Stimulated activated CD4-positive, alpha-beta T cell treated with anti-CD3 and anti-CD28 coated beads, Interleukin-15, amount 100 ng/mL, for 48 hours (primary cell): ENCODE results near the gene CHP1.
"Not testable (repeated sequence)": the region's sequence is repeated elsewhere in the genome, so short reads cannot be mapped to it uniquely, and the experiment has no call there.

Experiments used
- DNase-seq, 2 donors: peaks; one replicate each; pipeline ENCODE4 v3.0.0-alpha.2; 2020; ENCODE audit warnings: low read depth in 2 of 2

Gene CHP1

DNA sequence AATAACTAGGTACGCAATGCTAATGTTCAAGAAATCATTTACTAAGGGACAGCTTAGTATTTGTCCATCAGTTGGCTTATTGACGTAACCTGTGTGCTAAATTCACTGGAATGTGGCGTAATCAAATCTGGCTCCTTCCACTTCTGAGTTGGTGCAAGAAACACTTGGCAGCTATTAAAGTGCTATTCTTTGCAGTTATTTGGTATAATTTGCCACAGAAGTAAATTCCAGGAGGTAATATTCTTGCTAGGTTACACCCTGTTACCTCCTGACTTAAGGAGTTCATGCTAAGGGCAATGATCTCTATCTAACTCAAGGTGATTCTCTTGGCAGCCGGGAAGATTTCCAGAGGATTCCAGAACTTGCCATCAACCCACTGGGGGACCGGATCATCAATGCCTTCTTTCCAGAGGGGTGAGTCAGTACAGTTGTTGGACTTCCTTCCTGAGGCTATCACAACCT is 25.5 kb downstream of the CHP1 start:
- no peak for DNase-seq

DNA sequence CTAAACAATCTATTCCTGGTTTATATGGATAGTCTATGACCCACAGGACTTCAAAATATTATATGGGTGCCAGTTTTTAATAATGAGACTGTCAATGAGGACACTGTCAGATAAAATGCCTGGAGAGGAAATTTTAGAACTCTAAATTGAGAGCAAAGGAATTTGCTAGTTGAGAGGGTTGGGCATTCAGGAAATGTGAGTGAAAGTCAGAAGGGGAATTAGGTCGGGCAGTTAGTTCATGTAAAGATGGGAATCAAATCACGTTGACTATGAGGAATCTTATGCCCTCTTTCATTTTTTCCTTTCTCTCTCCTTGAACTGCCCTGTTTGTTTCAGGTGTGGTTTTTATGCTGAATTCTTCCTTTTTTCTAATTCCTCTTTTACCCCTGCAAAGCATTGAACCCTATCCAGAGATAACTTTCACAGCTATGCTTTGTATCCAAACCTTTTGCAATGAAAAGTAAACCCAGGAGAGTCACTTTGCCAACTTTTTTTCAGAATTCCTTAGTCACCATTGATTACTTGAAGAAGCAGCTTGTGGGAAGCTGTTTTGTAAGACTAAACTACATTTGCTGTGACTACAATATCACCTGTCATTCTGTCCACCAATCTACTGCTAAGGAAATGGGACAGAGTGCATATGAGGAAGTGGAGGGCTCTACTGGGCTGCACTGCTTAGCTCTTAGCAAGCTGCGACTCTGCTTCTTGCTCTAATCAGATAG is 27.8 kb downstream of the CHP1 start:
- DNase-seq = no peak

DNA sequence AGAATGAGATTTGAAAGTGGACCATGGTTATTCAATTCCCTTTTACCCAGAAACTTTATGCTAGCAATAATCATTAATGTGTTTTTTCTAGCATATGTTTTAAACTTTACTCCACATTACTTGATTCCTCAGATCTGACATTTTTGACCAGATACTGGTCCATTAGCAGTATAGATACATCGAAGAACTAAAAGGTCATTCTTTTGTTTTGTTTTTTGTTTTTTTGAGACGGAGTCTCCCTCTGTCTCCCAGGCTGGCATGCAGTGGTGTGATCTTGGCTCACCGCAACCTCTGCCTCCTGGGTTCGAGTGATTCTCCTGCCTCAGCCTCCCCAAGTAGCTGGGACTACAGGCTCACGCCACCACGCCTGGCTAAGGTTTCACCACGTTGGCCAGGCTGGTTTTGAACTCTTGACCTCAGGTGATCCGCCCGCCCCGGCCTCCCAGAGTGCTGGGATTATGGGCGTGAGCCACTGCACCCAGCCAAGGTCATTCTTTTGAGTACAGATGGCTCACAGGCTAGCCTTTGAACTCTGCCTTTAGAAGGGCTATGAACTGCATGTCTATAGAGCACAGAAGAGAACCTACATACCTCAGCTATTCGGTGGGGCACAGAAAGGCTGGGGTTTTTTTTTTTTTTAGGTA is 28.6 kb downstream of the CHP1 start:
- DNase-seq = no peak

DNA sequence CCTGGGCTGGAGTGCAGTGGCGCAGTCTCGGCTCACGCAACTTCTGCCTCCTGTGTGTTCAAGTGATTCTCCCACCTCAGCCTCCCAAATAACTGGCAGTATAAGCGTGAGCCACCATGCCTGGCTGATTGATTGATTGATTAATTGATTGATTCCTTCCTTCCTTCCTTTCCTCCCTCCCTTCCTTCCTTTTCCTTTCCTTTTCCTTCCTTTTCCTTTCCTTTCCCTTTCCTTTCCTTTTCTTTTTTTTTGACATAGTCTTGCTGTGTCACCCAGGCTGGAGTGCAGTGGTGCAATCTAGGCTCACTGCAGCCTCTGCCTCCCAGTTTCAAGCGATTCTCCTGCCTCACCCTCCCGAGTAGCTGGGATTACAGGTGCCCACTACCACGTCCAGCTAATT is 29.9 kb downstream of the CHP1 start:
- not testable (repeated sequence) for DNase-seq

DNA sequence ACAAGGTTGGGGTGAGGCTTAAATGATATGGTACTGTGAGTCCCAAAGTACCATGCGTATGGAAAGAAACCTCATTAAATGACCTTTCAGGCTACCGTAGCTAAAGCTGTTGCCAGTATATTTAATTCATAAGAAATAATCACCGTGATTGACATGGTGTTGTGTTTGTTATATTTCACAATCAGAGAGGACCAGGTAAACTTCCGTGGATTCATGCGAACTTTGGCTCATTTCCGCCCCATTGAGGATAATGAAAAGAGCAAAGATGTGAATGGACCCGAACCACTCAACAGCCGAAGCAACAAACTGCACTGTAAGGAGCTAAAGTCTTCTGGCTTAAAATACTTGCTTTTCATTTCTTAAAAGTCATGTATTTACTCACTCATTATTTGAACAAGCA is 31.5 kb downstream of the CHP1 start:
- DNase-seq = no peak

DNA sequence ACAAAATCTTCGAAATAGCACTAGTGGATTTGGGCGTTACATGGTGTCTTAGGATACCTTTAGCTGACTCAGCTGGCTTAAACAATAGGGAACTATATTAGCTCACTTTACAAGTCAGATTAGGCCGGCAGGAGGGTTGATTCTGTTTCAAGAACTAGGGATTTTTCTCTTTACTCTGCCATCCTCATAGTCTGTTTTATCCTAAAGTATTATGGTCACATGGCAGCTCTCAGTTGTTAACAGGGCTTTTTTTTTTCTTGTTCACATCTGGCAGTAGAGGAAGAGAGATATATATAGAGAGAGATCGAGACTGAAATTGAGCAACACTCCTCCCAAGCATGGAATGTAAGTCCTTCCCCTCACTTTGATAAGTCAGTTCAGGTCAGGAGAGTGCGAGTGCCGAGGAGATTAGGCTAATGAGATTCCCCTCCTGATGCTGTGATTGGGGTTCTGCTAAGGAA is 32.9 kb downstream of the CHP1 start:
- no peak for DNase-seq

DNA sequence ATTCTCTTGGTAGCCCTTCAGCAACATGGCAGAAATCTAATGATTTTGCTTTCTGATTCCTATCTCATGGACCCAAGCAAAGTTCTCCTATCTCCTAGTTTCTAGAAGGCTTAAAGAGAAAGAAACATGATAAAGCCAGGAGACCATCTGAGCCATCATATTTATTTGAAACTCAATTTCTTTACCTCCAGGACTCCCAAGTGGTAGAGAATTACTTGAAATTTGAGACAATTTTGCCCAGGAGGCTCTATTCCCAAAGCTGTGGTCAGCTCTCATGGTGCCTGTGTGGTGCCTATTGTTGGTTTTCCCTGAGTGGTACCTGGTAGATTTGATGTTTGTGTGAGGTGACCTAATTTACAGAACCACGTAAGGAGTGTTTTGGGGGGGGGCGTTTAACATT is 38.8 kb downstream of the CHP1 start:
- no peak for DNase-seq

DNA sequence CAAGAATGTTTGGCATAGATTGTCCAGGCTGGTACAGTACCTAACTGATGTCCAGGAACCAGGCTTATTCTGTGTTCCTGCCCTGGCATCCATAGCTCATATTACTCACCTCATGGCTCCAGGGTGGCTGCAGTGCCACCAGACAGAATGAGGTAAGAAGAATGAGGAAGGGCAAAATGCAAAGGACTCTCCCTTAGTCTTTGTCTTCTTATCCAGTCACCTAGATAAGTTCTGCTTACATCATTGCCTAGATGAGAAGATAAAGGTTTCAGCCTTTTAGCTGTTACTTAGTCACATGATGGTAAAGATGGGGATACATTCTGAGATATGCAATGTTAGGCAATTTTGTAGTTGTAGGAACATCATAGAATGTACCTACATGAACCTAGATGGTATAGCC is 45.8 kb downstream of the CHP1 start:
- DNase-seq = no peak

DNA sequence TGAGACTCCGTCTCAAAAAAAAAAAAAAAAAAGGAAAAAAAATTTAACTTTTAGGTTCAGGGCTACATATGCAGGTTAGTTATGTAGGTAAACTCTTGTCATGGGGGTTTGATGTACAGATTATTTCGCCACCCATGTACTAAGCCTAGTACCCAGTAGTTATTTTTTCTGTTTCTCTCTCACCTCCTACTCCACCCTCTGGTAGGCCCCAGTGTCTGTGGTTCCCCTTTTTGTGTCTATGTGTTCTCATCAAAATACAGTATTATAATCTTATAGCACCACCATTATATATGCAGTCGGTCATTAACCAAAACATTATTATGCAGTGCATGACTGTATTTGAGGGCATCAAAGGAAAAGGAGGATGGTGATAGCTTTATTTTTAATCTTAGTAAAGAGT is 47.3 kb downstream of the CHP1 start:
- no peak for DNase-seq

DNA sequence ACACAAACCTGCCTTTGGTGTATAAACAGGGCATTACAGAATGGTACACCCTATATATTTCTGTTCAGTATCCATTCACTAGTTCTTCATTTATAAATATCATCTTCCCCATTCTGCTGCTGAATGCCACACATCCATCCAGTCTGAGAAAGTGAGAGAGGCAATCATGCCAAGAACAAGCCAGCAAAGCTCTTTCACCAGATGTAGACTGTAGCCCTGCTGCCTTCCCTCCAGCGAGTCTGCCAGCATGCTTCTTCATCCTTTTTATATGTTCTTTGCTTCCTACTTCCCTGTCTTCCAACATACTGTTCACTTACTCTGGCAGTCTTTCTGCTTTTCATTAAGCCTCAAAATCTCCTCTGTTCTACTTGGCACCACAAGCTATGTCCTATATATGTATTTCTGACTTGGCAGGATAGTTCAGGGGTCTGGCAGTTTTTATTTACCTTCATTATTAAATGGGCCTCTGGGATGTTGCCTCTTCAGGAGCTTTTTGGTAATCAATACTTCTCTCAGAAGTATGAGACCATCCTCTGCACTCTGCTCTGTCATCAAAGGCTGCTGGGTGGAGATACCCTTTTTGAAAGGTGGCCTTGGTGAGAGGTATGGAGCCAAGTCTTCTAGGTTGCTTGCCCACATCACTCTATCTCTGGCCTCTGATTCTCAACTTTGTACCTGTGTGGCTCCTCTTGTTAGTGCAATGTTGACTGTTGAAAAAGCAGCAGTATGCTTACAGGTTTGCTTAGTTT is 48.6 kb downstream of the CHP1 start:
- DNase-seq = no peak

DNA sequence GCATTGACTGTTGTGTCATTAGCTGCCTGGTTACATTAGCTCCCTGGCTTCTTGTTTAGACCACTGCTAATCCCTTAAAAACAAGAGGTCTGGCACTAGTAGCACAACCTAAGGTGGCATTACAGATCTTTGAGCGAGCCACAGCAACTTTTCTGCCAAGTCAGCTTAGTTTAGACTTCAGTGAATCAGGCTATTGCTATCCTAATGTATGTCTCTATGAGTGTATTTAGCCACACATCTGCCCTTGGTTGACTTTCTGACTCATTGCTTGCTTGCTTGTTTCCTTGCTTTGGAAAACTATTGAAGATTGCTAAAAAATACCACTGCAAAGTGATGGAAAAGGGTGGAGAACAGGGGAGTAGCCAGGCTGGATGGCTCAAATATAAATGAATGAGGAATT is 50.2 kb downstream of the CHP1 start:
- DNase-seq = no peak

DNA sequence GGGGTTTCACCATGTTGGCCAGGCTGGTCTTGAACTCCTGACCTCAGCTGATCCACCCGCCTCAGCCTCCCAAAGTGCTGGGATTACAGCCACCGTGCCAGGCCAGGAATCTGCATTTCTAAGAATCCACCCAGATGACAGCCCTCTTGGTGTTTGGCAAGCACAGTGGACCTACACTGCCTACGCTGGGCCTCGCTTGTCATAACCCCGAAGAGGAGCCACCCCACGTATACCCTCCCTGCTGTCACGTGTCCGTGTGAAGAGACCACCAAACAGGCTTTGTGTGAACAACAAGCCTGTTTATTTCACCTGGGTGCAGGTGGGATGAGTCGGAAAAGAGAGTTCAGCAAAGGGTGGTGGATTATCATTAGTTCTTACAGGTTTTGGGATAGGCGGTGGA is 51.4 kb downstream of the CHP1 start:
- DNase-seq = not testable (repeated sequence)

DNA sequence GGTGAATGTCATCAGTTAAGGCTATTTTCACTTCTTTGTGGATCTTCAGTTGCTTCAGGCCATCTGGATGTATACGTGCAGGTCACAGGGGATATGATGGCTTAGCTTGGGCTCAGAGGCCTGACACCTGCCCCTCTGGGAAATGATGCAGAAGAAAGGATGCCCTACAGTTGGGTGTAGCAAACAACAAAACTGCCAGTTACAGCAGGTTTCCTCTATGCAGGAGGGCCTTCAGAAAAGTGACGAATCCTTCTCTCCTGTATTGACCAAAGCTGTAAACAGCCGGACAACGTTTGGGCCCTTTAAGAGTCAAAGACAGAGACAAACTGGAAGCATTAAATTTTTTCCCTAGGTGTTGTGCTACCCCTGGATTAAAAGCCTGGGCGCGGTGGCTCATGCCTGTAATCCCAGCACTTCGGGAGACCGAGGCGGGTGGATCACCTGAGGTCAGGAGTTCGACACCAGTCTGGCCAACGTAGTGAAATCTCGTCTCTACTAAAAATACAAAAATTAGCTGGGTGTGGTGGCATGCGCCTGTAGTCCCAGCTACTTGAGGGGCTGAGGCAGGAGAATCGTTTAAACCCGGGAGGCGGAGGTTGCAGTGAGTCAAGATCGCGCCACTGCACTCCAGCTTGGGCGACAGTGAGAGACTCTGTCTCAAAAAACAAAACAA is 52.0 kb downstream of the CHP1 start:
- DNase-seq = not testable (repeated sequence)

DNA sequence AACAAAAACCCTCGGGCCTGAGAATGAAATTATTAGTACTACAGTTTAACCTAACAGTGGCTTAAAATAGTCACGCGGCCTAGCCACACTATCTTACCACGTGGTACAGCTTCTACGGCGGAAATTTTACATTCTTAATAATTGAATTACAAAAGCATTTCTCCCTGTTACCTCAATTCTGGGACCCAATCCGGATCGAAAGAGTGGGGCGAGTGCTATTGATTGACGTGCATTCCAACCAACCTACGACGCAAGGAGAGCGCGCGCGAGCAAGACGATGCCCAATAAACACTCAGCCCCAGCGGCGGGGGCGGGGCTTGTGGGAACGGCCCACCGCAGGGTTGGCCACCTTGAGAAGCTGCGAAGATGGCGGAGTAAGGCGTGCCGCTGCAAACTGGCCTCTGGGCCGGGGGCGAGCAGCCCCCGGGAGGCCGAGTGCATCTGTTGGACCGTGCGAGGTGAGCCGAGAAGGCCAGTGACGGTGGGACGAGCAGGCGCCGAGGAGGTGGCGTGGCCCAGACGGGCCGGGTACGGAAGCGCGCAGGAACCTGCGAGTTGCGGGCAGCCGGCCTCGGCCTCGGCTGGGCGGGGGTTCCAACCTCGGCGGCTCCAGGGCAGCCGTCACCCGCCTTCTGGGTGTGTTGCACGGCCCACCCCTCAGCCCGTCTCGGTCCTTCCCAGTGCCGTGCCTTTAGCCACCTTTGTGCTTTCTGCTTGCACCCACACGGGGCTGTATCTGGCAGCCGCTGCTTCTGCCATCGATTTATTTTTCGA is 52.8 kb downstream of the CHP1 start:
- peak; percentile 95 to 97 for DNase-seq

DNA sequence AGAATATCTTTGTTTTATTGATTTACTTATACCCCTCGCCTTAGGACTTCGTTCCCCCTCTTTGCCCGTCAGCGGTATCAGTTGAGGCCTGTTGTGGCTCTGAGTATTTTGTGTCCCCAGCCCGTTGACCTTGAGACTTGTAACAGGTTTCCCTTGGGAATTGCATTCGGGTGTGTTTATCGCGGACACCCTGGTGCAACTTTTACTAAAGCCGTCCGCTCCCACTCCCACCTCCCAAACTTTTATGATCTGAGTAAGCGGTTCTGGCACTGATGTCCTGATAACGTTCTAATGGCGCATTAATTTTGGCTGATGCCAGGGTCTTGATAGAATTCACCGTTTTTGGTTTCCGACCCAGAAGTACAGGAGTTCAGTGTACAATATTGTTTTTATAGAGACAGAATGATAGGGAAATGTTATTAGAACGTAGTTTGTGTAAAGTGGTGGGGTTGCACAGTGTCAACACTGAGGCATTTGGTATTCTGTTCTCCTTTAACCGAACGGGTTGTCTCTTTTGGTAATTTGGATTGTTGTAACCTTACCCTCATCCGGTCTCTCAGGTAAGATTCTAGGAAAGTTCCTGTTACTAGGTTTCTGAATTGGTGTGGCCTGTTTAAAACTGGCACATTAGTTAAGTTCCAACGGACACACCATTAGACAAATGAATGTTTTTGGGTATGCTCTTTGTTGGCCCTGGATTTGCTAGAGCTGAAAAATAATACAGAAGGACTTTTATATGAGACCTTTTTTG is 53.5 kb downstream of the CHP1 start:
- DNase-seq = no peak

DNA sequence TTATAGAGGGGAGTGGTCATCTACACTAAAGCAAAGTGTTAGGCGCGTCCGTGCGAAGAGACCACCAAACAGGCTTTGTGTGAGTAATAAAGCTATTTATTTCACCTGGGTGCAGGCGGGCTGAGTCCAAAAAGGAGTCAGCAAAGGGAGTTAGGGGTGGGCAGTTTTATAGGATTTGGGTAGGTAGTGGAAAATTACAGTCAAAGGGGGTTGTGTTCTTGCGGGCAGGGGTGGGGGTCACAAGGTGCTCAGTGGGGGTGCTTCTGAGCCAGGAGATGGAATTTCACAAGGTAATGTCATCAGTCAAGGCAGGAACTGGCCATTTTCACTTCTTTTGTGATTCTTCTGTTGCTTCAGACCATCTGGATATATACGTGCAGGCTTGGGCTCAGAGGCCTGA is 54.2 kb downstream of the CHP1 start:
- DNase-seq = no peak

DNA sequence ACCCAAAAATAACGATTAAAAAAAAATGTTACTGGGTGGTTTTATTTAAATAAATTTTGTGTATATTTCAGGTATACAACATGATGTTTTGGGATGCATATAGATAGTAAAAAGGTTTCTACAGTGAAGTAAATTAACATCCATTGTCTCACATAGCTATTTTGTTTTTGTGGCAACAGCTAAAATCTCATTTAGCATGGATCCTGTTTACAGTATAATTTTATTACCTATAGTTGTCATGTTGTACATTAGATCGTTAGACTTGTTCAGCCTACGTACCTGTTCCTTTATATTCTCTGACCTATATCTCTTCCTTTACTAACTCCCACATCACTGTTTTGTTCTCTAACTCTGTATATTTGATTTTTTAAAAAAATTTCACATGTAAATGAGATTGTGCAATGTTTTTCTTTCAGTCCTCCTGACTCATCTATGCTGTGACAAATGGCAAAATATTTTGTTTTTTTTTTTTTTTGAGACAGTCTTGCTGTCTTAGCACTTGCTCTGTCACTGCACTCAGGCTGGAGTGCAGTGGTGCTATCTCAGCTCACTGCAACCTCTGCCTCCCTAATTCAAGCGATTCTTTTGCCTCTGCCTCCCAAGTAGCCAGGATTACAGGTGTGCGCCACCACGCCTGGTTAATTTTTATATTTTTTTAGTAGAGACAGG is 55.7 kb downstream of the CHP1 start:
- no peak for DNase-seq

DNA sequence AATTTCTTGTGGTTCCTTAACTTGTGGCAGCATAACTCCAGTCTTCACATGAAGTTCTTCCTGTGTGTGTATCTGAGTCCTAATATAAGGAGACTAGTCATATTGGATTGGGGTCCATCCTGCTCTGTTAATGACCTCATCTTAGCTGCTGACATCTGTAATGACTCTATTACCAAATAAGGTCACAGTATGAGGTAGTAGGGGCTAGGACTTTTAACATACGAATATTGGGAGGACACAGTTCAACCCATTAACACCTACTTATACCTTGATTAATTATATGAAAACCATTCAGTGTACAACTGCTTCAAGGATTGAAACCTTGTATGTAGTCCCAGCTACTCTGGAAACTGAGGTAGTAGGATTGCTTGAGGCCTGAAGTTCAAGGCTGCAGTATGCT is 57.4 kb downstream of the CHP1 start:
- DNase-seq = no peak

DNA sequence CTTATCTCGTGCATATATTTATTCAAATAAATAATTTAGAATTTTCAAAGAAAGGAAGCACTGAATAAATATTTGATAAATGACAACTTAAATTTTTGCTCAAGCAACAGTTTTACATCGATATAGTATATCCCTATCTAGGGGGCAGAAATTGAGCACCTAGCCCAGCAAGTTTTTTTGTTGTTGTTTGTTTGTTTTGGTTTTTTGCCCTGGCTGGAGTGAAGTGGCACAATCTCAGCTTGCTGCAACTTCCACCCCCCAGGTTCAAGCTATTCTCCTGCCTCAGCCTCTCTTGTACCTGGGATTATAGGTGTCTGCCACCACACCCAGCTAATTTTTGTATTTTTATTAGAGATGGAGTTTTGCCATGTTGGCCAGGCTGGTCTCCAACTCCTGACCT is 58.9 kb downstream of the CHP1 start:
- DNase-seq = no peak

DNA sequence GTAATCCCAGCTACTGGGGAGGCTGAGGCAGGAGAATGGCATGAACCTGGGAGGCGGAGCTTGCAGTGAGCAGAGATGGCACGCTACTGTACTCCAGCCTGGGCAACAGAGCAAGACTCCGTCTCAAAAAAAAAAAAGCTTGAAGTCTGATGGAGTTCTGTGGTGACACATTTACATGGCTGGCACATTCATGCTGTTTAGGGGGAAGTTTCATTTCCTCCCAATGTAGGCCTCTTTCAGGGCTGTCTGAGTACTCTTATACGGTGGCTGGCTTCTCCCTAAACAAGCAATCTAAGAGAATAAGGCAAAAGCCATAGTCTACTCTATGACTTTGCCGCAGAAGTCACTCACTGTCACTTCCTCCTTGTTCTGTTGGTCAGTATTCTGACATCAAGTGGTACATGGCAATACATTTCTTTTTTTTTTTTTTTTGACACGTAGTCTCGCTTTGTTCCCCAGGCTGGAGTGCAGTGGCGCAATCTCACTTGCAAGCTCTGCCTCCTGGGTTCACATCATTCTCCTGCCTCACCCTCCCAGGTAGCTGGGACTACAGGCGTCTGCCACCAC is 60.1 kb downstream of the CHP1 start:
- DNase-seq = no peak
